Fibroblast of villous mesenchyme (primary cell): ENCODE measurements around the gene PPFIBP2. TPM values are rescaled to one million over a fixed set of nuclear protein-coding genes. Genes with fewer than 3 reads are reported as not detected.
A peak's percentile ranks its signal among the peaks of the same experiment; 100 is the strongest.

ENCODE experiments used
- DNase-seq: peaks from one replicate; pipeline ENCODE4 v3.0.0-alpha.2; 2010; ENCODE audit warnings: low read depth
- H3K4me3 ChIP-seq: 2 replicates; pipeline ENCODE4 v1.5.1; 2011; ENCODE audit warnings: low read depth, mild to moderate bottlenecking, low read length
- total RNA-seq: library from RNA; depleted of rRNA; stranded (reverse); fragments of >200 nt; gene quantifications from 2 replicates; pipeline ENCODE4 v1.2.3, GENCODE V29; 2012
- TF ChIP-seq, protein P1 (sequence below): IDR thresholded peaks from 2 replicates; pipeline ENCODE4 v1.5.1; 2012; ENCODE audit warnings: low read depth, mild to moderate bottlenecking, low read length; ENCODE audit not compliant: insufficient read depth

Gene PPFIBP2
- total RNA-seq, 1 donor, result 20.3 TPM

GRCh38 chr11:7648264-7648663, 134.5 kb downstream of the PPFIBP2 start:
- no peak overlapping the region for H3K4me3 ChIP-seq
- no peak for DNase-seq
- TF ChIP-seq, protein P1, sequence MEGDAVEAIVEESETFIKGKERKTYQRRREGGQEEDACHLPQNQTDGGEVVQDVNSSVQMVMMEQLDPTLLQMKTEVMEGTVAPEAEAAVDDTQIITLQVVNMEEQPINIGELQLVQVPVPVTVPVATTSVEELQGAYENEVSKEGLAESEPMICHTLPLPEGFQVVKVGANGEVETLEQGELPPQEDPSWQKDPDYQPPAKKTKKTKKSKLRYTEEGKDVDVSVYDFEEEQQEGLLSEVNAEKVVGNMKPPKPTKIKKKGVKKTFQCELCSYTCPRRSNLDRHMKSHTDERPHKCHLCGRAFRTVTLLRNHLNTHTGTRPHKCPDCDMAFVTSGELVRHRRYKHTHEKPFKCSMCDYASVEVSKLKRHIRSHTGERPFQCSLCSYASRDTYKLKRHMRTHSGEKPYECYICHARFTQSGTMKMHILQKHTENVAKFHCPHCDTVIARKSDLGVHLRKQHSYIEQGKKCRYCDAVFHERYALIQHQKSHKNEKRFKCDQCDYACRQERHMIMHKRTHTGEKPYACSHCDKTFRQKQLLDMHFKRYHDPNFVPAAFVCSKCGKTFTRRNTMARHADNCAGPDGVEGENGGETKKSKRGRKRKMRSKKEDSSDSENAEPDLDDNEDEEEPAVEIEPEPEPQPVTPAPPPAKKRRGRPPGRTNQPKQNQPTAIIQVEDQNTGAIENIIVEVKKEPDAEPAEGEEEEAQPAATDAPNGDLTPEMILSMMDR, result no peak

- DNase-seq, result peak; percentile 10
- TF ChIP-seq, protein P1, result no peak
- H3K4me3 ChIP-seq, result no peak overlapping the region
Observed at GRCh38 chr11:7651140-7651551, 137.3 kb downstream of the PPFIBP2 start.

- DNase-seq, result no peak
- no peak overlapping the region for H3K4me3 ChIP-seq
- TF ChIP-seq, protein P1, result no peak
Observed at GRCh38 chr11:7651700-7652099, 137.9 kb downstream of the PPFIBP2 start.

DNA sequence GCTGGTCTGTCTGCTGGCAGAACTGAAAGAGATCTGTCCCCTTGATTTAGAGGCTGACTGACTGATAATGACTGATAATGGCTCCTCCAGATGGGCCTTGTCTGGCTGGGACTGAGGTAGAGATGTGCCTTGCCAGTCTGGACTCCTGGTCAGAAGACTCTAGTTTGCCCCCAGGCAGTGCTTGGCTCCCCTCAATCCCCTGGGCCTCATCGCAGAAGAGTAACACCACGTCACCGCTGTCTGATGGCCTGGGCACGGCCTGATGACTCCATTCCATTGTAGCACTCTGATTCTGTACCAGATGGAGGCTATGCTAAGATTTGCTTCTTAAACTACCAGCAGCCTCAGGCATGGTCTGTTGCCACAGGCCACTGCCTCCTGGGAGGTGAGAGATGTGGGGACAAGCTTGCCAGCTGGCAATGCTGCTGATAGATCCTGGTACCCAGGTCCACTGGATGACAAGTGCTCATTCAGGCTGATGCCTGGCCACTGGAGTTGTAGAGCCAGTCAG, 140.5 kb downstream of the PPFIBP2 start:
- TF ChIP-seq, protein P1, result no peak
- DNase-seq, result no peak
- no peak overlapping the region for H3K4me3 ChIP-seq

DNA sequence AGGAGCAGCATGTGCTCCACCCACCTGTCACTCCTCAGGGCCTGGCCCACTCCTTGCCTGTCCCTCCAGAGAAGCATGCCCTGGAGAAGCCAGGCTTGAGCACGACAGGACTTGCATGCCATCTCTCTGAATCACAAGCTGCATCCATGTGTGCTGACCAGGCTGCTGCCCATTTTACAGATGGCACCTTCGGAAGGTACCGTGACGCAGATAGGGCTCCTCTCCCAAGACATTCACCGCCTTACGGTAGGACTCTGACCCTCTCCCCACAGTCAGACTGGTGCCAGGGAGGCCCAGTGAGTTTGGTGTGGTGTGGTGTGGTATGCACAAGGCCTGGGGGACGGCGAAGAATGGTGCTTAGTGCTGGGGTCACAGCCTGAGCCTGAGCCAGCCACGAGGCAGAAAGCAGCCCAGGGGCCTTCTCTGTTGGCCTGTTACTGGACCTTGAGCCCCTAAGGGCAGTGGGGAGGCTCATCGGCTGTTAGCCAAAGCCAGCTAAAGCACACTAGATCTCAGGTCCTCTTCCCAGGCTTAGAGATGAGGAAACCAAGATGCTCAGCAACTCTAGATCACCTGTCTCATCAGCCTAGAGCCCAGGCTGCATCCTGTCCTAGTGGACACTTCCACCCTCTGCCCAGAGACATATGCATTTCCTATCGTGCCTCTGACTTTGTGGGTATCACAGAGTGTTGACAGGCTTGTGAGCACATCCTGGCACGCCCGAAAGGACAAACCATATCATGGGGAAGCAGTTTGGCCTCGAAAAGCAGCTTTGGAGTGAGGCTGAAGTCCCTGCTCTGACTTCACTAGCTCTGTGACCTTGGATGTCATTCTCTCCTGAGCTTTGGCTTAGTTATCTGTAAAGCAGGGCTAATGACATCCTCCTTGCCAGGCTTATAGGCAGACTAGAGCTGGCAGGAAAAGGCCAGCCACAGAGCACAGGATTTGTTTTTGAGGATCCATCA, 141.7 kb downstream of the PPFIBP2 start:
- TF ChIP-seq, protein P1, result no peak
- no peak overlapping the region for H3K4me3 ChIP-seq
- no peak for DNase-seq

GRCh38 chr11:7656704-7657103, 142.9 kb downstream of the PPFIBP2 start:
- TF ChIP-seq, protein P1, result no peak
- no peak for DNase-seq
- H3K4me3 ChIP-seq, result no peak overlapping the region
